ENCODE results near the gene CDC42BPA.

DNA sequence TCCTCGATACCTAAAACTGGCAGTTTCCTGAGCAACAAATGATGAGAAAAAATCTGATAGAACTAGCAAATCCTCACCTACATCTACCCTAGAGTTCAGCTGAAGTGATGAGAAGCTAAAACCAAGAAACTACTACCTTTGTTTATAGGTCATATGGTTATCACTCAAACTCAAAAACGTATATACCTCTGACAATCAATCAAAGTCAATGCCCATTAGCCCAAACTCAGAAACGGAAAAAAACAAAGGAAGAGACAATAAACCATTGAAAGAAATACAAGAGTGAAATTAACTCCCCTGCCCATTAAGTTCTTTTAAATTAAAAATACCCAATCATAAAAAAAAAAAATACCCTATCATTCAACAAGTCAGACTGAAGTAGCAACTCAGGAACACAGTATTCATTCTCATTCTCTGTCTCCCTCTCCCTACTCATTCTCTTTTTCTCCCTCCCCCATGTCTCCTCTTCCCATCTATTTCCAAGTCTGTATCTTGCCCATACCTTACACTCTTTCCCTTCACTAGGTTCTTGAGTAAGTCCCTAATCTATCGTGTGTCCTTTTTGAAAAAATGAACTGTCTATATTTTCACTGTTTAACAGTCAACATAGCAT, 6.8 kb downstream of the CDC42BPA start:
- TF ChIP-seq ZNF12 (CRISPR knock-in tag; IDR thresholded peaks at IDR 0.05), result no peak
- TF ChIP-seq, protein P1, sequence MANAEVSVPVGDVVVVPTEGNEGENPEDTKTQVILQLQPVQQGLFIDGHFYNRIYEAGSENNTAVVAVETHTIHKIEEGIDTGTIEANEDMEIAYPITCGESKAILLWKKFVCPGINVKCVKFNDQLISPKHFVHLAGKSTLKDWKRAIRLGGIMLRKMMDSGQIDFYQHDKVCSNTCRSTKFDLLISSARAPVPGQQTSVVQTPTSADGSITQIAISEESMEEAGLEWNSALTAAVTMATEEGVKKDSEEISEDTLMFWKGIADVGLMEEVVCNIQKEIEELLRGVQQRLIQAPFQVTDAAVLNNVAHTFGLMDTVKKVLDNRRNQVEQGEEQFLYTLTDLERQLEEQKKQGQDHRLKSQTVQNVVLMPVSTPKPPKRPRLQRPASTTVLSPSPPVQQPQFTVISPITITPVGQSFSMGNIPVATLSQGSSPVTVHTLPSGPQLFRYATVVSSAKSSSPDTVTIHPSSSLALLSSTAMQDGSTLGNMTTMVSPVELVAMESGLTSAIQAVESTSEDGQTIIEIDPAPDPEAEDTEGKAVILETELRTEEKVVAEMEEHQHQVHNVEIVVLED (CRISPR knock-in tag; IDR thresholded peaks at IDR 0.05), result no peak
- no peak for TF ChIP-seq EP300 (IDR thresholded peaks at IDR 0.05; ENCODE audit: low read length)
- no peak for TF ChIP-seq NR3C1 (CRISPR knock-in tag; IDR thresholded peaks at IDR 0.05)
- no peak for TF ChIP-seq ZNF121 (CRISPR knock-in tag; conservative IDR thresholded peaks at IDR 0.05)
- TF ChIP-seq, protein P2, sequence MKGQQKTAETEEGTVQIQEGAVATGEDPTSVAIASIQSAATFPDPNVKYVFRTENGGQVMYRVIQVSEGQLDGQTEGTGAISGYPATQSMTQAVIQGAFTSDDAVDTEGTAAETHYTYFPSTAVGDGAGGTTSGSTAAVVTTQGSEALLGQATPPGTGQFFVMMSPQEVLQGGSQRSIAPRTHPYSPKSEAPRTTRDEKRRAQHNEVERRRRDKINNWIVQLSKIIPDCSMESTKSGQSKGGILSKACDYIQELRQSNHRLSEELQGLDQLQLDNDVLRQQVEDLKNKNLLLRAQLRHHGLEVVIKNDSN (CRISPR knock-in tag; IDR thresholded peaks at IDR 0.05), result no peak
- TF ChIP-seq FOXM1 (IDR thresholded peaks at IDR 0.05; ENCODE audit: low read depth), result no peak
- no peak for TF ChIP-seq FOXM1 (CRISPR knock-in tag; IDR thresholded peaks at IDR 0.05; ENCODE audit: low read depth)
- no peak for TF ChIP-seq HDAC2 (IDR thresholded peaks at IDR 0.05)
